GM18520 (cell line): ENCODE results near the gene PTGES2.
"Not testable (repeated sequence)": the region's sequence is repeated elsewhere in the genome, so short reads cannot be mapped to it uniquely, and the experiment has no call there.

ENCODE experiments used
- ATAC-seq: cut with Tn5 transposase; IDR thresholded peaks from one replicate; pipeline ENCODE4 v1.9.1; 2021; ENCODE audit not compliant: unreplicated experiment

Gene PTGES2

DNA sequence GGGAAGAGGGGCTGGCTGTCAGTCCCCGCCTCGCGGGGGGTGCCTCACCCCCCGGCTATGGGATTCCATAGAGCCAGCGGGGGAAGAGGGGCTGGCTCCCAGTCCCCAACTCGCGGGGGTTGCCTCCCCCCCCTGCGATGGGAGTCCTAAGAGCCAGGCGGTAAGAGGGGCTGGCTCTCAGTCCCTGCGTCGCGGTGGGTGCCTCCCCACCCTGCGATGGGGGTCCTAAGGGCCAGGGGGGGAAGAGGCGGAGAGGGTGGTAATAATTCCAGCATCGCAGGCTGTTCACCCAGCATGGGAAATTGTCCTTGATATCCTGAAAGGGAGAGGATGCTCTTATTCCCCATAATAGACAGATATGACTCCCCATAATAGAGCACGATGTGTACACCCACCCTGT, 12.1 kb upstream of the PTGES2 start:
- no peak for ATAC-seq

DNA sequence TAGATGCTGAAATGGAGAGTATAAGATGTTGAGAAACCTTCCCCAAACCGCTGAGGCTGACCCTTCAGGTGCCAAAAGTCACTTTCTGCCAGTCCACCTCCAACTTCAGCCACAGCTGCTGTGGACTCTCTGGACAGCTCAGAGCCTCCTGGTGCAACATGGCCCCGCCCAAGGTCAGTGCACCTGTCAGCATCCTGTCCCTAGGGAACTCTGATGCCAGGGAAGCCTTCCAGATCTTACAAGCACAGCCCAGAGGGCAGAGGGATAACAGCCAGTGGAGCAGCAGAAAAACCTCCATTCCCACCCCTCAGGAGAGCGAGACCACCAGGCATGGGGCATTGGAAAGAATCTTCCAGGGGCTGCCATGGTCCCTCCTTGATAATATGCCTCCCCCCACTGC, 10.5 kb upstream of the PTGES2 start:
- no peak for ATAC-seq

DNA sequence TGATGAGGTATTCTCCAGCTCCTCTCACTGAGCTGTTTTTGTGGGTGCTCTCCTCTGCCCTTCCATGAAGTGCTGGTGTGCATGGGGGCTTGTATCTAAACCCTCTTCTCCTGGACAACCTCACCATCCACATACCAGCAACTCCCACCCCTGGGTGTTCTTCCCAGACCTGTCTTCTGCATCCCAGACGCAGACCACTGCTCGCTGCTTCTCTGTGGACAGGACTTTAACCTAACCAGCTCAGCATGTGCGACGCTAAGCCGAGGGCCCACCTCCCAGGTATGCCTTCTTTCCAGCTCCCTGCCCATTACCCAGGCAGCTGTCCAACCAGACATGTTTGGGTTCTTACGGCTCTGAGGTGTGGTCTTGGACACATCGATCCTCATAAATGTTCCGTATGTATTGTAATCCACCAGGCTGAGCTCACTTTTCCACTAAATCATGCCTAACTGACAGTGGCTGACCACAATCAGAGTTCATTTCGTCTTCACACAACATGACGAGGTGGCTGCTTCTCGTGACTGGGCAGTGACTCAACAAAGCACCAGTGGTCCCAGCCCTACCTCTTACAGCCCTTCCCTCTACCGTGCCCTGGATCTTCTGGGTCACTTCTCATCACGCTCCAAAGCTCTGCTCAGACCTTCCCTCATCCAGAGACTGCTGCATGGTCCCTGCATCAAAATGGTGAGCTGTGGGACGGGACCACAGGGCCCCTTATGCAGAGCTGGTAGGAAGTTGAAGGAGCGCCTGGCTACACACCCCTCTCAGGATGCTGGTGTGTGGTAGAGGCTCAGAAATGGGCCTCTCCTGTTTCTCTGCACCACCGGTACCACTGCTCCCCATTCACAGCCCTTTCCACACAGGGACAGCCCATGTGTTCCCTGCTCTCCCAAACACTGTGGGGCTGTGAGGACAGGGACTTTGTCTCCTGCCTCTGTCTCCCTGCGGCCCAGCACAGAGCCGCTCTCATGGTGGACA, 9.6 kb upstream of the PTGES2 start:
- no peak for ATAC-seq

DNA sequence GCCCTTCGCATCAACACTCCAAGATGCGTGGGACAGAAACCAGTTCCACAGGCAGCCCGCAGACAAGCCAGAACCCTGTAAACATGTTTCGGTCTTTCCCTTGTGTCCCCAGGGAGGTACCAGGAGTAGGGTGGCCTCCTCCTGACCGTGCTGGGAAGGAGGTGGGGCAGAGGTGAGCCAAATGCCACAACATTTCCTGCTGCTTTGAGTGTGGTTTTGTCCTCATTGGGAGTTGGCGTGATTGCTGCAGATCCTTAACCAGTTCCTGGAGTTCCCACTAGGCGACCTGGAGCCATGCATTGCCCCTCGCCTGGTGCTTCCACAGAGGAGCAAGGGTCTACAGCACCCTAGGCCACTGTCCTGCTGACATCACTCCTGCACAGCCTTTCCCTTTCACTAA, 8.0 kb upstream of the PTGES2 start:
- ATAC-seq = not testable (repeated sequence)

DNA sequence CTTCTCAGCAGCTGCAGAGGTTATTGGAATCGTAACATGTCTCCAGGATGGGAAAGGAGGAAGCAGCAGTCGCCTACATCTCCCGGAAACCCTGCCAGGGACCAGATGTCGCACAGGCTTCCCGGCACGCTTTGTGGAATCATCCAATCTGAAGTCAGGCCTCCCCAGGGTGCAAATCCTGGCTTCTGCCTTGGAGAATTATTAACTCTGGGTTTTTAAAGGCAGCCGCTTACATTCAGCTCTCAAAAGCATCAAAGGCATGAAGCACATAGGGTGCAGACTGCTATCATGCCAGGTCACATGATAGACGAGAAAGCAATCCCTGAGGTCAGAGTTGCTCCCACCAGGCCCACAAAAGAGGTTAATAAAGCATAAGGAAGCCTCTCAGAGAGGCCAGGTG, 4.6 kb upstream of the PTGES2 start:
- not testable (repeated sequence) for ATAC-seq

DNA sequence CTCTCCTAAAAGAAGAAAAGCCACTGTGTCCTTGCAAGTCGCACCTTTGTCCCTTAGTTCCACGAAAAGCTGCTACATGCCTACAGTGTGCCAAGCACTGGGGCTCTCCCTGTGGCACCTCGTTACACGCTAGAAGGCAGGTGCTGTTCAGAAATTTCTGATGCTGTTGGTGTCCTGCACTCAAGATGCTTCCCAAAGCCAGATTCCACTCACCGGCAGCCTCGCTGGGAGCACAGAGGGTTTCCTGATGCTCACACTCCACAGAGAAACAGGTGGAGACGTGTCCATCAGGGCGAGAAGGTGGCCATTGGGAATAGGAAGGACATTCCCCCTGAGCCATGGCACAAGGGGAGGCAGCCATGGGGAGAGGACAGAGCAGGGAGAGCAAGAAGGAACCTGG, 3.8 kb upstream of the PTGES2 start:
- ATAC-seq = not testable (repeated sequence)

DNA sequence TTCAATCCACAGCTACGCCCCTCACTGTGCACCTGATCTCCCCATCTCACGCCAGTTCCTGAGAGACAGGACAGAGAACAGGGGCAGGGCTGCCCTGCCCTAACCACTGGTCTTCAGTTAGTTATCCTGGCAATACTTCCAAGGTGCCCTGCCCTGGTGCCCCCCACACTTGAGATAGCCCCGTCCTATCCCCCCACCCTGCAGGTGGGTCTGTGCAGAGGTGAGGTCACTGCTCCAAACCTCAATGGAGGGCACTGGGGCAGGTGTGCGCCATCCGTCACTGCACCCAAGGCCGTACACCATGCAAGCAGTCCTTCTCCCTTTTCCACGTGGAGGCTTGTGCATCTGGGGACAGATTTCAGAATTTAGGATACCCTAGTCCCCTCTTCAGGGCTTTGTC, 3.1 kb upstream of the PTGES2 start:
- ATAC-seq = not testable (repeated sequence)

DNA sequence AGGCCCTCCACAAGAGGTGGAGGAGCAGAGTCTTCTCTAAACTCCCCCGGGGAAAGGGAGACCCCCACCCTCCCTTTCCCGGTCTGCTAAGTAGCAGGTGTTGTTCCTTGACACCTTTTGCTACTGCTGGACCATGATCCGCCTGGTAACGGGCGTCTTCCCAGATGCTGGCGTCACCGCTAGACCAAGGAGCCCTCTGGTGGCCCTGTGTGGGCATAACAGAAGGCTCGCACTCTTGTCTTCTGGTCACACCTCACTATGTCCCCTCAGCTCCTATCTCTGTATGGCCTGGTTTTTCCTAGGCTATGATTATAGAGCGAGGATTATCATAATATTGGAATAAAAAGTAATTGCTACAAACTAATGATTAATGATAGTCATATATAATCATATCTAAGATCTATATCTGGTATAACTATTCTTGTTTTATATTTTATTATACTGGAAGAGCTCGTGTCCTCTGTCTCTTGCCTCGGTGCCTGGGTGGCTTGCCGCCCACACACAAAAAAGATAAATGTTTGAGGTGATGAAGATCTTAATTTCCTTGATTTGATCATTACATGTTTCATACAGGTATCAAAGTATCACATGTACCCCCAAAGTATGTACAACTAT, 2.6 kb upstream of the PTGES2 start:
- not testable (repeated sequence) for ATAC-seq

DNA sequence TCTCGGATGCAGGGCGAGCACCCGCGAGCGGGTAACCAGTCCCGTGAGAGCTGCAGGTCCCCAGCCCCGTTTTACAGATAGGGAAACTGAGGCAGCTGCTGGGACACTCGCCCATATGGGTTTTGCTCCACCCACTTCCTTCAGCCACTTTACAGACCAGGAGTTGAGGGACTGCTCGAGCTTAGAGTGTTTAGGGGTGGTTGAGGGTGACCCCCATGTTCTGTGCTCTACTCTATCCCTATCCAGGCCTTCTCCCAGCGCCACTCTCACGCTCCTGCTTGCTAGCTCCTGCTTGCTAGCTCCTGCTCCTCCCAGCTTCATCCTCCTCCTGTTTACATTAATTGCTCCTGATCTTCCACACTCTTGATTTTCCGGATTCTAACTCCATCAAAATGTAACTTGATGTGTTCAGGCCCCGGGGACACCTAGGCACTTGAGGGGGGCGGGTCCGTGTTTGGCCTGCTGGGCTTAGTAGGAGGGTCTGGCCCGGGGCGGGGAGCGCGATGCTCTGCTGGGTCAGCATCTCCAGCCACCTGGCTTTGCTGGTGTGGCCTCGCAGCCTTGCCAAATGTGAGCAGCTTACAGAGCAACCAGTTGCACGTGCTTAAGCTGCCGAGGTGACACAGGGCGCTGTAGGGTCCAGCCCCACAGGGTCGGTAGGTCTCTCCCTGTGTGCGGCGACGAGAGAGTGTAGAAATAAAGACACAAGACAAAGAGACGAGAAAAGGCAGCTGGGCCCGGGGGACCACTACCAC, 1.5 kb upstream of the PTGES2 start:
- no peak for ATAC-seq

DNA sequence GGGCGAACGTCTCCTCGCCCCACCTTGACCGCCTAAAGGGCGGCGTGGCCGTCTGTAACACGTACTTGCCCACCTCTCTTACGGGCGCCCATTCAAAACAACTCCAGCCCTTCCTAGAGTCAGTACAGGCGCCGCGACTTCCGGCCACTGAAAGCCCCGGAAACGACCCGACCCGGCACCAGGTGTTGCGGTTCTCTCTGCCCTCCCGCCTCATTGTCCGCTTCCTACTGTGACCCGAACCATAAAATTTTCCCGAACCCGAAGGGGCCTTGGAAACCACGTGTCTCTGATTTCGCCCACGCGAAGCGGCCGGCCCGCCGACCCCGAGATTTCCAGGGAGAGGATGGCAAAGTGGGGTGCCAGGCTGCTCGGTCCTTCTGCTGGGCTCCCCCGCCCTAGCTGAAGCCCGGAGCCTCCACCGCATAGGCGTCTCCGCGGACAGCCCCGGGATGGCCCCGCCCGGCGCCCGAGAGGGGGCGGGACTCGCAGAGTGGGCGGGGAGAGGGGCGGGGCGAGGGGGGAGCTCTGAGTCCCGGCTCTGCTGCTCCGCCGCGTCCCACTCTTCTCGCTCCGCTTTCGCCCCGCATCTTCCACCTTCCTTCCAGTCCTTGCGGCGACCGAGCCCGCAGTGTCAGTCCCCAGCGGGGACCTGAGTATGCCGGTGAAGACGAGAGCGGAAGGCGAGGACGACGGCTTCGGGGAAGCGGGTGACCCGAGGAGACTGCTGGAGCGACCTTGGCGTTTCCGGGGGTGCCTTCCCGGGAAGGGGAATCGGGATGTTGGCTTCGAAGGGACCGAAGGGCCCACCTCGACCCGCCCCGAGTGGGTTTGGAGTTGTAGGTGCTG, 684 bp upstream of the PTGES2 start:
- ATAC-seq = peak; percentile 60

DNA sequence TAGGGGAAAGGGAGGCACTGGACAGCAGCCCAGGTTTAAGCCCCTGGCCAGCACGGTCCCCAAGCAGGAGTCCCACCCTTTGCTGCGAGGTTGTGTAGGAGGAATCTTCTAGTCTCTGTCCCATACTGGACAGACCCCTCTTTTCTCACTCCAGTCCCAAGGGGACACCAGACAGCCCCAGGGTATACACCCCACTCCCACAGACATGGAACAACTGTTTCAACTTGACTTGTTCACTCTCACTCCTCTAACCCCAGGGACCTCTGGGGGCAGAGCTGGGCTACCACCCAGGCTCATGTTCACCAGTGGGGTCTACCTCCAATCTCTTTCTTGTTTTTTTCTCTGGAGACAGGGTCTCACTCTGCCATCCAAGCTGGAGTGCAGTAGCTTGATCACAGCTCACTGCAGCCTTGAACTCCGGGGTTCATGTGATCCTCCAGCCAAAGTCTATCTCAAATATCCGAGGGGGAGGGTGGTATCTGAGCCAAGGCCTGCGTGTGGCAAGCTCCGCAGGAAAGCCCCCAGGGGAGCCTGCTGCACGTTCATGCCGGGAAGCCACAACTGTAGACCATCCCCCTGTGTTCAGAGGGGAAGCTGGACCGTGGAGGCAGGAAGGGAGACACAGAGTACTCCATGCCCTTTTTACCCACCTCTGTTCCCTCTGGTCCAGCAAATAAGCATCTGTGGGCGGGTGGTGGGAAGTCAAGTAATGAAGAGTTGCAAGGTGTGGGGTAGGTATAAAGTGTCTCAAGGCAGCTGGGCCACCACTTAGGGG, 1.8 kb downstream of the PTGES2 start:
- ATAC-seq = no peak

DNA sequence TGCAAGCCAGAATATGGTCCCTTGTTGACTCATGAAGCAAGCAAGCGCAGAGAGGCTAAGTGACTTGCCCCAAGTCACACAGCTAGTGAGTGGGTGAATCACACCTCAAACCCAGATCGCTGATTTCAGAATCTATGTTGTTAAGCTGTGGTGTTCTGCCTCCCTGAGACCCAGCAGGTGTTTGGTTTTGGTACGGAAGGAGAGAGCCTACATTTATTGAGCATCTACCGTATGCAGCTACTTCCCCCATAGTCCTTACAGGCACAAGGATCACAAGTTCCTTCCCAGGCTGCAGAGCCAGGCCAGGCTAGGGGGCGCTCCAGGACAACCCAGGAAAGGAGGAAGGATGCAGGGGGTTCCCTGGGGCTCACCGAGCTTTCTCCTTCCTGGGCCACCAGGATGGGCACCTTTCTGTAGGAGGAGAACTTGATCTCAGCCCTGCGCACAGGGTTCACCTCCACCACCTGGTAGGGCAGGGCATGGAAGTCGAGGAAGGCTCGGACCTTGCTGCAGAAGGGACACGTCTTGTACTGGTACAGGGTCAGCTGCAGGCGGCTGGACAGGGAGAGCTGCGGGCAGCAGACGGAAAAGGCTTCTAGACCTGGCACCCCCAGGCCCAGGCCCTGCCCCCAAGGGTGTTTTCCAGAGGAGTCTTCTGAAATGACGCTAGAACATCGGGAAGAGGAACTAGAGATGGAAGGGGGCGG, 2.5 kb downstream of the PTGES2 start:
- ATAC-seq = no peak

DNA sequence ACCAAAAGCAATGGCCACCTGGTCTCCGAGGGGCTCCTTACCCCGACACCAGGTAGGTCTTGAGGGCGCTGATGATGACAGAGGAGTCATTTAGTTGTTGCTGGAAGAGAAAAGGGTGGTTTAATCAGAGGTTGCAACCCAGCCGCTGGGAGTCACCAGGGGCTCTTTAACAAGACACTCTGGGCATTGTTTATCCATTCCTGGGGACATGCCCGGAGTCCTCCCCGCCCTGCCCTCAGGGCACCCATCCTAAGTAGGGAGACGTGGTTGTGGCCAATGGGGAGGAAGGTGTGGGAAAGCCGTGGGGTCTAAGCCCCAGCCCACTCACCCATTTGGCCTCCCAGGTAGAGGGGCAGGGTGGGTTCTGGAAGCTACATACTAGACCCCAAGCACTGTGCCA, 3.1 kb downstream of the PTGES2 start:
- ATAC-seq = no peak

DNA sequence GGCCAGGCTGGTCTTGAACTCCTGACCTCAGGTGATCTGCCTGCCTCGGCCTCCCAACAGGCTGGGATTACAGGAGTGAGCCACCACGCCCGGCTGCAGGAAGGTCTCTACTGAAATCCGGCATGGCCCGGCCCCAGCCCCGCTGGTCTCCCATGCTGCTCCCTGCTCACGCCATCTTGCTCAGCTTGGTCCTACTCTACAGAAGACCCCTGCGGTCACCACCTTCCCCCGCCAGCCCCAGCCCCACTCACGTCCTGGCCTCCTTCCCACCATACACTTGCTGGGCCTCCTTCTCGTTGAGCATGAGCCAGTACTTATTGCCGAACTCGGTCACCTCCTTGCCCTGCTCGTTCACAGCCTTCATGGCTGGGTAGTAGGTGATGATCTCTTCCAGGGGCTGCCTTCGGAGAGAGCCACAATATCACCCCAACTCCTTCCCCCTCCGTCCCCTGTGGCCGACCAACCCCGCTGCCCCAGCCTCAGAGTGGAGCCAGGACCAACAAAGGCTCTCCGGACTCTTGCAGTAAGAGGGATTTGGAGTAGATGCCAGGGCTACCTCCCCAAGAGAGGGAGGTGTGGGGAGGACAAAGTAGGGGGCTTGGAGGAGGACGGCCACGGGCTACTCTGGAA, 4.0 kb downstream of the PTGES2 start:
- ATAC-seq = no peak

DNA sequence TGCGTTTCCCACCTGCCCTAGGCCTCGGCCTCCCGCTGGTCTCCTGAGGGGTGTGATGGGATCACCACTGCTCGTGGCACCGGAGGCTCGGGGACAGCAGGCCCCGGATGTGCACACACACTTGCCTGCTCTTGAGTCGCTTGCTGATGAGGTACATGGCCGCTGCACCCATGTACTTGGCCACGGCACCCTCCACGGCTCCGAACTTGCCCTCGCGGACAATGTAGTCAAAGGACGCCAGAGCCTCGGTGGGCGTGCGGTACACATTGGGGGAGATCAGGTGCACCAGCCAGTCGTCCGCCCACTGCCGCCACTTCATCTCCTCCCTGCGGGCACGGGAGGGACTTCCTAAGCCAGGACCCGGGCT, 4.7 kb downstream of the PTGES2 start:
- no peak for ATAC-seq

DNA sequence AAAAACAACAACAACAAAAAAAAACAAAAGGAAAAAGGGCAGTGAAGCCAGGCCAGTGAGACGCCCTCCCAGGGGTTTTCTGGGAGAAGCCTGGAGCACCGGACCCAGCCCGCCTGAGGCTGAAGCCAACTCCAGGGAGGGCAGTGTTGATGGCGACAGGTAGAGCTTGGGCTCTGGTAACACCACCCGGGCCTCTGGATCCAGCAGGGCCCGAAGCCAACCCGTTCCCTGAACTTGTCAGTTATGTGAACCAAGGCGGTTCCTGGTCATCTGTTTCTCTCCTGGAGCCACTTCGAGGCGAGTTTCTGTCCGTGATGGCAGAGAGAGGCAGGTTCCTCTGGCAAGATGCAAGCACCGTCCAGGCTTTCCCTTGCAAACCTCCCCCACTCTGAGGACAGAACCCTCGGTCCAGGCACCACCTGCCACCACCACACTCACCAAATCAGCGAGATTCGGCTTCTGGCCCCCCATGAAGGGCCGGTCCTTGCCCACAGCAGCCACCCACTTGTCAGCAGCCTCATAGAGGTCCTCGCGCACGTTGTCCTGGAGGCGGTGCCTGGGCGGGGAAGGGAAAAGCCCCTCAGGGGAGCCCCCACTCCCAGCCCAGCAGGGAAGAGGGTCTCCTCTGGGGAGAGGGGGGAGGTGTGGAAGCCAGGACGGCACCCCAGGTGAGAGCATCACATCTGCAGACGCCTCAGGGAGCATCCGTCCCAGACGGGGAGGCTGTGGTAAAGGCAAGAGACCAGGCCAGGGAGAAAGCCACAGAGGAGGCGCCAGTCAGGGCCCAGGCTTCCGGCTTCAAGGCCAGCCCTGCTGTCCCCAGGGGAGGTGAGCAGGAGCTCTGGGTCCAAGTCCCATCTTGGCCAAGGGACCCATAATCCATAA, 5.4 kb downstream of the PTGES2 start:
- ATAC-seq = no peak

DNA sequence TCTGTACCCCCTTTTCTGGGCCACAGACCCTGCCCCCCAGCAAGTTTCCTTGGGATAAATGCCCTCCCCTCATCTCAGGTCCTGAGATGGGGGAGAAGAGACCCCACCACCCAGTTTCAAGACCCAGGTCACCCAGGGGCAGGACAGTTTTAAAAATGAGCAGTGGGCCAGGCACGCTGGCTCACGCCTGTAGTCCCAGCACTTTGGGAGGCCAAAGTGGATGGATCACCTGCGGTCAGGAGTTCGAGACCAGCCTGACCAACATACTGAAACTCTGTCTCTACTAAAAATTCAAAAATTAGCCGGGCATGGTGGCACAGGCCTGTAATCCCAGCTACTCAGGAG, 6.1 kb downstream of the PTGES2 start:
- no peak for ATAC-seq
